NB4 (cell line): Measurements from ENCODE around the gene FAM120A.

Experiments
- CTCF ChIP-seq: IDR thresholded peaks from one replicate; pipeline ENCODE4 v1.5.1; 2012; ENCODE audit warnings: low read depth, low read length
- MAX ChIP-seq: IDR thresholded peaks from 2 replicates; pipeline ENCODE4 v1.6.1; 2011; ENCODE audit warnings: low read depth, low read length
- POLR2A ChIP-seq: IDR thresholded peaks from 2 replicates; pipeline ENCODE4 v1.6.1; 2011; ENCODE audit warnings: mild to moderate bottlenecking; ENCODE audit not compliant: insufficient read length; ENCODE audit errors: extremely low read depth

- TF ChIP-seq CTCF (no peak), POLR2A (no peak), MAX (no peak)
Measured at GRCh38 chr9:93422977-93423616, 28.4 kb upstream of the FAM120A start.
